Colonic mucosa (tissue), 4 donors: ENCODE measurements around the gene PCCA. TPM values are rescaled to one million over a fixed set of nuclear protein-coding genes. Genes with fewer than 3 reads are reported as not detected.

Source experiments
- DNase-seq: peaks from one replicate; pipeline ENCODE4 v3.0.0-alpha.2; 2020
- H3K27ac ChIP-seq: fragments of 200-600 bp; one replicate; pipeline ENCODE4 v1.8.0; 2021
- H3K27me3 ChIP-seq: fragments of 200-600 bp; one replicate; pipeline ENCODE4 v1.8.0; 2021
- H3K36me3 ChIP-seq: fragments of 200-600 bp; one replicate; pipeline ENCODE4 v1.8.0; 2021
- H3K4me1 ChIP-seq: fragments of 200-600 bp; one replicate; pipeline ENCODE4 v1.8.0; 2021; ENCODE audit warnings: mild to moderate bottlenecking
- H3K4me3 ChIP-seq: fragments of 200-600 bp; one replicate; pipeline ENCODE4 v1.8.0; 2021
- H3K9ac ChIP-seq, 2 donors: one replicate each; pipeline ENCODE4 v1.7.0; 2013; ENCODE audit warnings: control low read depth in 2 of 2, low read depth in 2 of 2, low read length in 2 of 2
- H3K9me3 ChIP-seq: fragments of 200-600 bp; one replicate; pipeline ENCODE4 v1.8.0; 2021
- intact Hi-C: fragments of 100-400 bp; cut with DNase I; formaldehyde crosslinking; loops from one replicate; pipeline ENCODE4 v1.14.1; 2022
- total RNA-seq, 2 donors: library from RNA; stranded (reverse); fragmentation: NEBNext Ultra II Directional in 1 of 2; extraction: Animal tissue kit (Norgen Biotek cat#: 25700) in 1 of 2; gene quantifications; one replicate each; pipeline ENCODE4 v1.2.1, GENCODE V29; 2021
- TF ChIP-seq, protein P1 (sequence below): fragments of 200-600 bp; IDR thresholded peaks from one replicate; pipeline ENCODE4 v1.8.0; 2022; ENCODE audit warnings: antibody characterized with exemption, mild to moderate bottlenecking
- donor health status: healthy.
- donor health status: DM: no; HTN: no; CAD: no.
- donor health status: DM: no; HTN: no; CAD: no.

PCCA gene
- total RNA-seq, 2 donors from 2014 or later, result 65.5 to 109 TPM

DNA sequence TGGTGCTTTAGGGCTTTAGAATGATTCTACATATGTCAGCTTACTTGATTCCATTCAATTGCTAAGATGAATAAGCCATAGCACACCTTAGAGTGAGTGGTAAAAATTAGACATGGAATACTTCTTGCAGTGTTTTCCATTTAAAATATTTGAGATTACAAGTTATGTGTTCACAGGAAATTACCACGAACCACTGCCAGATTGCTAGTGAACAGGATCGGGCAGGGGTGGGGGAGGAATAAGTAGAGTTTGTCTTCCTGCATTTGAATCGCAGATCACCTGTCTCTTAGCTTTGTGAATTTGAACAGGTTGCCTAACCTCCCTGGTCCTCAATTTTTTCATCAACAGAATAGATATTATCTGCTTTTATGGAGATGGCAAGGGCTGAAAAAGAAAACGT lies 375.1 kb downstream of the PCCA start:
- Histone ChIP-seq H3K9me3 (no peaks in the 10 kb centered on the region), H3K9ac (no peak overlapping the region), H3K4me1 (no peaks in the 10 kb centered on the region), H3K4me3 (no peak overlapping the region), H3K36me3 (no peaks in the 10 kb centered on the region), H3K27ac (no peak overlapping the region), H3K27me3 (no peaks in the 10 kb centered on the region)
- intact Hi-C loops, result no loop called here
- TF ChIP-seq, protein P1, sequence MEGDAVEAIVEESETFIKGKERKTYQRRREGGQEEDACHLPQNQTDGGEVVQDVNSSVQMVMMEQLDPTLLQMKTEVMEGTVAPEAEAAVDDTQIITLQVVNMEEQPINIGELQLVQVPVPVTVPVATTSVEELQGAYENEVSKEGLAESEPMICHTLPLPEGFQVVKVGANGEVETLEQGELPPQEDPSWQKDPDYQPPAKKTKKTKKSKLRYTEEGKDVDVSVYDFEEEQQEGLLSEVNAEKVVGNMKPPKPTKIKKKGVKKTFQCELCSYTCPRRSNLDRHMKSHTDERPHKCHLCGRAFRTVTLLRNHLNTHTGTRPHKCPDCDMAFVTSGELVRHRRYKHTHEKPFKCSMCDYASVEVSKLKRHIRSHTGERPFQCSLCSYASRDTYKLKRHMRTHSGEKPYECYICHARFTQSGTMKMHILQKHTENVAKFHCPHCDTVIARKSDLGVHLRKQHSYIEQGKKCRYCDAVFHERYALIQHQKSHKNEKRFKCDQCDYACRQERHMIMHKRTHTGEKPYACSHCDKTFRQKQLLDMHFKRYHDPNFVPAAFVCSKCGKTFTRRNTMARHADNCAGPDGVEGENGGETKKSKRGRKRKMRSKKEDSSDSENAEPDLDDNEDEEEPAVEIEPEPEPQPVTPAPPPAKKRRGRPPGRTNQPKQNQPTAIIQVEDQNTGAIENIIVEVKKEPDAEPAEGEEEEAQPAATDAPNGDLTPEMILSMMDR, result no peak
- DNase-seq, result no peak

DNA sequence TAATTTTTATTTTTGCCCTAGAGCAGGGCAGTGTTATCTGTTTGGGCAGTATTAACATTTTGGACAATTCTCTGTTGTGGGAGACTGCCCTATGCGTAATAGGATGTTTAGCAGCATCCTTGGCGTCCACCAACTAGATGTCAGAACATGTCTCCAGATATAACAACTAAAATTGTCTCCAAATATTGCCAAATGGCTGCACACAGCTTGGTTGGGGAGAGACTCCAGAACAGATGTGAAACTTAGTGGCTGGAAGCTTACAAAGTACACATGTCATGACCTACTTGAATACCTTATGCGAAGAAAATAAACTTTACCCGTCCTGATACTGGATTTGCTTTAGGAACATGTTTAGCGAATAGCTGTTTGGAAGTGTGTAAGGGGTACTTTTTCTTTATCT lies 376.7 kb downstream of the PCCA start:
- Histone ChIP-seq H3K36me3 (no peaks in the 10 kb centered on the region), H3K27me3 (no peaks in the 10 kb centered on the region), H3K9me3 (no peaks in the 10 kb centered on the region), H3K4me1 (no peaks in the 10 kb centered on the region), H3K27ac (no peak overlapping the region), H3K4me3 (no peak overlapping the region), H3K9ac (no peak overlapping the region)
- TF ChIP-seq, protein P1, result no peak
- DNase-seq, result no peak
- intact Hi-C loops, result no loop called here

DNA sequence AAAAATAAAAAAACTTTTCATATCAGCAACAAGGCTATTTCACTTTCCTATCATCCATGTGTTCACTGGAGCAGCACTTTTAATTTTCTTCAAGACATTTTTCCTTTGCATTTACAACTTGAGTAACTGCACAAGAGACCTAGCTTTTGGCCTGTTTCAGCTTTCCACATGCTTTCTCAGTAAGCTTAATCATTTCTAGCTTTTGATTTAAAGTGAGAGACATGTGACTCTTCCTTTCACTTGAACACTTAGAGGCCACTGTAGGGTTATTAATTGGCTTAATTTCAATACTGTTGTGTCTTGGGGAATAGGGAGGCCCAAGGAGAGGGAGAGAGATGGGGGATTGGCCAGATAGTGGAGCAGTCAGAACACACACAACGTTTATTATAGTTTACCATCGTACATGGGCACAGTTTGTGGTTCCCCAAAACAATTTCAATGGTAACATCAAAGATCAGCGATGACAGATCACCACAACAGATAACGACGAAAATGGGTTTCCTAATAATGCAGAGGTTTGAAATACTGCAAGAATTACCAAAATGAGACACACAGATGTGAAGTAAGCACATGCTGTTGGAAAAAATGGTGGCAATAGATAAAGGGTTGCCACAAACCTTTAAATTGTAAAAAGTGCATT lies 382.1 kb downstream of the PCCA start:
- no peak overlapping the region for H3K4me3 ChIP-seq

DNA sequence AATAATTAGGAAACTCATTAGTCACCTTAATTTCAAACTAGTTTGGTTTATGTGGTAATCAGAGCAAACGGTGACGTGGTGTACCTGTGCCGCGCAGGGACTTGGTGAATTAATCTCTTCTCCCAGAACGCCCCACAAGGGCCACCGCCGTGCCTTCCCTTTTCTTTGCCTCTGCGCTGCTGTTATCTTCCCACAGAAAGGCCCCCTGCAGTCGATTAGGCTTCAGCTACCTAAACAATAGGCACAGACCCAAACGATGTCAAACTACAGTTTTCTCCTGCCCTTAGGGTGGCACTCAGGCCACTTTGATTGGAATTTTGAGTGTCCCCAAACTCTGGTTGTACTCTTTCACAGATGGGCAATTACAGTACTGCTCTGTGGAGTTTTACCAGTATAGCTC lies 384.2 kb downstream of the PCCA start:
- no peaks in the 10 kb centered on the region for H3K27me3 ChIP-seq
- no peak overlapping the region for H3K27ac ChIP-seq
- no peak overlapping the region for H3K9ac ChIP-seq
- DNase-seq, result no peak
- no peaks in the 10 kb centered on the region for H3K9me3 ChIP-seq
- no peaks in the 10 kb centered on the region for H3K36me3 ChIP-seq
- TF ChIP-seq, protein P1, result no peak
- intact Hi-C loops, result no loop called here
- no peak overlapping the region for H3K4me3 ChIP-seq
- H3K4me1 ChIP-seq, result no peaks in the 10 kb centered on the region

More for the DNA sequence above, 382.1 kb downstream of the PCCA start:
- H3K9me3 ChIP-seq, result no peaks in the 10 kb centered on the region
- intact Hi-C loops, result no loop called here
- no peaks in the 10 kb centered on the region for H3K27me3 ChIP-seq
- no peaks in the 10 kb centered on the region for H3K36me3 ChIP-seq
- no peaks in the 10 kb centered on the region for H3K4me1 ChIP-seq
- TF ChIP-seq, protein P1, result no peak
- H3K9ac ChIP-seq, result no peak overlapping the region
- H3K27ac ChIP-seq, result no peak overlapping the region
- DNase-seq, result no peak

DNA sequence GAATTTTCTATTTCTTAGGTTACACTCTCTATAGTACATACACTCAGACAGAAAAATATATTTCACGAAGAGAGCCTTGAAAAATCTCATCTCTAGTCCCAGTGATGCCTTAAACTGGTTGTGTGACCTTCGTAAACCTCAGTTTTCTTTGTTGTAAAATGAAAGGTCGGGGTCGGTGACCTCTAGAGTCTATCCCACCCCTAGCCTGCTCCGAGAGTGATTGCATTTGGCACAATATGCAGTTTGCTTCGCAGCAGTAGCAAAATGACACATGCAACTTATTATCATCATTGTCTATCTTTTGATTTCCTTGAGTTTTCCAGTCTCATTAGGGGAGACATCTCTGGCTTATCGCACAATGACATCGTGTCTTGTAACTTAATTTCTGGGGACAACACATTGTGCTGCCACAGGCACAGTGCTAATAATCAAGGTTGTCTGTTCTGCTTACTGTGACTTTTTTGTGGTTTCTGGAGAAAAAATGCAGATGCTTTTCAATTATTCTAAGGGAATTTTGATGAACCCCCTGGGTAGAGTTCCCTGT lies 384.7 kb downstream of the PCCA start:
- Histone ChIP-seq H3K27me3 (no peaks in the 10 kb centered on the region), H3K4me3 (no peak overlapping the region), H3K9me3 (no peaks in the 10 kb centered on the region), H3K27ac (no peak overlapping the region), H3K9ac (no peak overlapping the region), H3K36me3 (no peaks in the 10 kb centered on the region), H3K4me1 (no peaks in the 10 kb centered on the region)
- no peak for DNase-seq
- intact Hi-C loops, result no loop called here
- TF ChIP-seq, protein P1, result no peak
